Measurements from ENCODE around the gene MTURN.

MTURN gene

GRCh38 chr7:30166155-30166840 is 31.5 kb downstream of the MTURN start:
- no peak for TF ChIP-seq EGR1 (IDR thresholded peaks at IDR 0.05)
- no peak for TF ChIP-seq REST (IDR thresholded peaks at IDR 0.05; ENCODE audit: low read depth)
- TF ChIP-seq ZBTB7A (IDR thresholded peaks at IDR 0.05; ENCODE audit: low read depth), result no peak
- peak; percentile 57 for TF ChIP-seq TEAD4 (IDR thresholded peaks at IDR 0.05)
- TF ChIP-seq RAD21 (IDR thresholded peaks at IDR 0.05; ENCODE audit: low read depth), result peak; percentile 22; the same call in 1 of the 2 replicates
- TF ChIP-seq TCF12 (IDR thresholded peaks at IDR 0.05; ENCODE audit: low read depth), result peak; percentile 66
- TF ChIP-seq FOXM1 (IDR thresholded peaks at IDR 0.05; ENCODE audit: borderline replicate concordance, low read depth), result 0 out of 2 replicates have a peak, but pooled peaks have one; percentile 60
- peak; percentile 67 for TF ChIP-seq EP300 (IDR thresholded peaks at IDR 0.05; ENCODE audit: borderline replicate concordance)
- TF ChIP-seq MAX (IDR thresholded peaks at IDR 0.05), result peak; percentile 44; the same call in 1 of the 2 replicates
- TF ChIP-seq NFIC (IDR thresholded peaks at IDR 0.05), result peak; percentile 61

- TF ChIP-seq RAD21 (IDR thresholded peaks at IDR 0.05; ENCODE audit: low read depth) (no peak), MAX (IDR thresholded peaks at IDR 0.05) (no peak), CEBPB (IDR thresholded peaks at IDR 0.05) (no peak), REST (IDR thresholded peaks at IDR 0.05; ENCODE audit: low read depth) (no peak), EP300 (IDR thresholded peaks at IDR 0.05; ENCODE audit: borderline replicate concordance) (no peak), TAF1 (IDR thresholded peaks at IDR 0.05; ENCODE audit: low read depth) (no peak), NFIC (IDR thresholded peaks at IDR 0.05) (no peak), FOXM1 (IDR thresholded peaks at IDR 0.05; ENCODE audit: borderline replicate concordance, low read depth) (no peak), YY1 (IDR thresholded peaks at IDR 0.05; ENCODE audit: low read depth) (no peak), TEAD4 (IDR thresholded peaks at IDR 0.05) (no peak), TCF12 (IDR thresholded peaks at IDR 0.05; ENCODE audit: low read depth) (no peak)
Measured at GRCh38 chr7:30166841-30167235, 32.1 kb downstream of the MTURN start.

GRCh38 chr7:30167901-30168300 is 33.1 kb downstream of the MTURN start:
- TF ChIP-seq CEBPB (IDR thresholded peaks at IDR 0.05) (no peak), REST (IDR thresholded peaks at IDR 0.05; ENCODE audit: low read depth) (no peak), FOXM1 (IDR thresholded peaks at IDR 0.05; ENCODE audit: borderline replicate concordance, low read depth) (no peak), RAD21 (IDR thresholded peaks at IDR 0.05; ENCODE audit: low read depth) (no peak), TAF1 (IDR thresholded peaks at IDR 0.05; ENCODE audit: low read depth) (no peak), USF1 (IDR thresholded peaks at IDR 0.05) (no peak), TCF12 (IDR thresholded peaks at IDR 0.05; ENCODE audit: low read depth) (no peak), TEAD4 (IDR thresholded peaks at IDR 0.05) (no peak), NFIC (IDR thresholded peaks at IDR 0.05) (no peak), YY1 (IDR thresholded peaks at IDR 0.05; ENCODE audit: low read depth) (no peak), EP300 (IDR thresholded peaks at IDR 0.05; ENCODE audit: borderline replicate concordance) (no peak), CREB1 (IDR thresholded peaks at IDR 0.05; ENCODE audit: low read depth) (no peak), EGR1 (IDR thresholded peaks at IDR 0.05) (no peak), MAX (IDR thresholded peaks at IDR 0.05) (no peak), ZBTB7A (IDR thresholded peaks at IDR 0.05; ENCODE audit: low read depth) (no peak)

GRCh38 chr7:30168835-30169573 is 34.2 kb downstream of the MTURN start:
- no peak for TF ChIP-seq NFIC (IDR thresholded peaks at IDR 0.05)
- TF ChIP-seq REST (IDR thresholded peaks at IDR 0.05; ENCODE audit: low read depth), result no peak
- TF ChIP-seq USF1 (IDR thresholded peaks at IDR 0.05), result no peak
- TF ChIP-seq TAF1 (IDR thresholded peaks at IDR 0.05; ENCODE audit: low read depth), result no peak
- TF ChIP-seq TCF12 (IDR thresholded peaks at IDR 0.05; ENCODE audit: low read depth), result no peak
- no peak for TF ChIP-seq CEBPB (IDR thresholded peaks at IDR 0.05)
- no peak for TF ChIP-seq YY1 (IDR thresholded peaks at IDR 0.05; ENCODE audit: low read depth)
- TF ChIP-seq ZBTB7A (IDR thresholded peaks at IDR 0.05; ENCODE audit: low read depth), result no peak
- no peak for TF ChIP-seq CREB1 (IDR thresholded peaks at IDR 0.05; ENCODE audit: low read depth)
- no peak for TF ChIP-seq FOXM1 (IDR thresholded peaks at IDR 0.05; ENCODE audit: borderline replicate concordance, low read depth)
- no peak for TF ChIP-seq EGR1 (IDR thresholded peaks at IDR 0.05)

Measured in Ishikawa (cell line).